HL-60 (cell line): ENCODE results near the gene AGPAT3.

Experiments
- GABPA ChIP-seq: IDR thresholded peaks from 2 replicates; pipeline ENCODE4 v1.6.1; 2012; ENCODE audit warnings: low read depth
- POLR2AphosphoS5 ChIP-seq: IDR thresholded peaks from 2 replicates; pipeline ENCODE4 v1.6.1; 2012; ENCODE audit warnings: low read depth
- TF ChIP-seq, protein P1 (sequence below): IDR thresholded peaks from one replicate; pipeline ENCODE4 v1.5.1; 2011; ENCODE audit warnings: low read length, control low read depth, inconsistent platforms; ENCODE audit not compliant: insufficient read depth
- TF ChIP-seq, protein P2 (sequence below): IDR thresholded peaks from 2 replicates; pipeline ENCODE4 v1.6.1; 2012; ENCODE audit warnings: low read depth; ENCODE audit not compliant: insufficient replicate concordance

DNA sequence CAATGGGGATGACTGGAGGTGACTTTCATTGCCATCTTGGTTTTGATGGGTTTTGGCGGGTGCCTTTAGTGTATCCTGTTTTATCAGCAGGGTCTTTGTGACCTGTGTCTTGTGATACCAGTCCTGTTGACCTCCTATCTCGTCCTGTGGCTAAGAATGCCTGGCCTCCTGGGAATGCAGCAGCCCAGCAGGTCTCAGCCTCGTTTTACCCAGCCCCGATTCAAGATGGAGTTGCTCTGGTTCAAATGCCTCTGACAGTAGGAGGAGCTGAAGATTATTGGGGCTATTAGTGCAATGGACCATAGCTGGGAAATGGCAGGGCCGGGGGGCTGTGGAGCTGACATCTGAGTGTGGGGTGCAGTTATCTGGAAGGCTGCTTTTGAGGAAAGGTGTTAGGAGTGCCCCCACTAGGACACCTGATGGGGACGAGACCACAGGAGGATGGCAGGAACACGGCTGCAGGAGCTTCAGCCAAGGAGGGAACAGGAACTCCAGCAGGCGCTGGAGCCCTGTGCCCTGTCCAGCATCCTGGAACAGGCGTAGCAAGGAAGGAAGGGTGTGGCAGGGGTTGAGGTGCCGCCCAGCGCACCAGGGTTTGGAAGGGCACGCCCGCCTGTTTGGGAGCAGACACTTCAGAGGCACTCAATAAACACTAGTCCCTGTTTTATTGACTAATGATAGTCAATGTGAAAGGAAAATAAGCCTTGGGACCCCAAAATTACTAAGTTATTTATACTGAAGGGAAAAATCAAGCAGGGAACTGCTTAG, 15.3 kb upstream of the AGPAT3 start:
- TF ChIP-seq, protein P1, sequence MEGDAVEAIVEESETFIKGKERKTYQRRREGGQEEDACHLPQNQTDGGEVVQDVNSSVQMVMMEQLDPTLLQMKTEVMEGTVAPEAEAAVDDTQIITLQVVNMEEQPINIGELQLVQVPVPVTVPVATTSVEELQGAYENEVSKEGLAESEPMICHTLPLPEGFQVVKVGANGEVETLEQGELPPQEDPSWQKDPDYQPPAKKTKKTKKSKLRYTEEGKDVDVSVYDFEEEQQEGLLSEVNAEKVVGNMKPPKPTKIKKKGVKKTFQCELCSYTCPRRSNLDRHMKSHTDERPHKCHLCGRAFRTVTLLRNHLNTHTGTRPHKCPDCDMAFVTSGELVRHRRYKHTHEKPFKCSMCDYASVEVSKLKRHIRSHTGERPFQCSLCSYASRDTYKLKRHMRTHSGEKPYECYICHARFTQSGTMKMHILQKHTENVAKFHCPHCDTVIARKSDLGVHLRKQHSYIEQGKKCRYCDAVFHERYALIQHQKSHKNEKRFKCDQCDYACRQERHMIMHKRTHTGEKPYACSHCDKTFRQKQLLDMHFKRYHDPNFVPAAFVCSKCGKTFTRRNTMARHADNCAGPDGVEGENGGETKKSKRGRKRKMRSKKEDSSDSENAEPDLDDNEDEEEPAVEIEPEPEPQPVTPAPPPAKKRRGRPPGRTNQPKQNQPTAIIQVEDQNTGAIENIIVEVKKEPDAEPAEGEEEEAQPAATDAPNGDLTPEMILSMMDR: no peak
- TF ChIP-seq, protein P2, sequence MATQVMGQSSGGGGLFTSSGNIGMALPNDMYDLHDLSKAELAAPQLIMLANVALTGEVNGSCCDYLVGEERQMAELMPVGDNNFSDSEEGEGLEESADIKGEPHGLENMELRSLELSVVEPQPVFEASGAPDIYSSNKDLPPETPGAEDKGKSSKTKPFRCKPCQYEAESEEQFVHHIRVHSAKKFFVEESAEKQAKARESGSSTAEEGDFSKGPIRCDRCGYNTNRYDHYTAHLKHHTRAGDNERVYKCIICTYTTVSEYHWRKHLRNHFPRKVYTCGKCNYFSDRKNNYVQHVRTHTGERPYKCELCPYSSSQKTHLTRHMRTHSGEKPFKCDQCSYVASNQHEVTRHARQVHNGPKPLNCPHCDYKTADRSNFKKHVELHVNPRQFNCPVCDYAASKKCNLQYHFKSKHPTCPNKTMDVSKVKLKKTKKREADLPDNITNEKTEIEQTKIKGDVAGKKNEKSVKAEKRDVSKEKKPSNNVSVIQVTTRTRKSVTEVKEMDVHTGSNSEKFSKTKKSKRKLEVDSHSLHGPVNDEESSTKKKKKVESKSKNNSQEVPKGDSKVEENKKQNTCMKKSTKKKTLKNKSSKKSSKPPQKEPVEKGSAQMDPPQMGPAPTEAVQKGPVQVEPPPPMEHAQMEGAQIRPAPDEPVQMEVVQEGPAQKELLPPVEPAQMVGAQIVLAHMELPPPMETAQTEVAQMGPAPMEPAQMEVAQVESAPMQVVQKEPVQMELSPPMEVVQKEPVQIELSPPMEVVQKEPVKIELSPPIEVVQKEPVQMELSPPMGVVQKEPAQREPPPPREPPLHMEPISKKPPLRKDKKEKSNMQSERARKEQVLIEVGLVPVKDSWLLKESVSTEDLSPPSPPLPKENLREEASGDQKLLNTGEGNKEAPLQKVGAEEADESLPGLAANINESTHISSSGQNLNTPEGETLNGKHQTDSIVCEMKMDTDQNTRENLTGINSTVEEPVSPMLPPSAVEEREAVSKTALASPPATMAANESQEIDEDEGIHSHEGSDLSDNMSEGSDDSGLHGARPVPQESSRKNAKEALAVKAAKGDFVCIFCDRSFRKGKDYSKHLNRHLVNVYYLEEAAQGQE: no peak
- TF ChIP-seq POLR2AphosphoS5: no peak
- no peak for TF ChIP-seq GABPA
